GM18511 (cell line): ENCODE measurements around the gene TSHZ2.

ENCODE experiments used
- ATAC-seq: cut with Tn5 transposase; IDR thresholded peaks from one replicate; pipeline ENCODE4 v1.9.1; 2021; ENCODE audit warnings: mild to moderate bottlenecking, moderate library complexity; ENCODE audit not compliant: unreplicated experiment

The TSHZ2 gene

GRCh38 chr20:52972190-52972937 lies at the start of gene TSHZ2:
TSHZ2 (plus strand) TSS chr20:52972358; CDS start chr20:52973294, 936 bp downstream.
- ATAC-seq, result no peak

- ATAC-seq, result no peak
Measured at GRCh38 chr20:52922436-52922835, 49.7 kb upstream of the TSHZ2 start.

- no peak for ATAC-seq
Measured at GRCh38 chr20:52923123-52923937, 48.8 kb upstream of the TSHZ2 start.

GRCh38 chr20:52924411-52925271 lies 47.5 kb upstream of the TSHZ2 start:
- no peak for ATAC-seq

- ATAC-seq, result no peak
Measured at GRCh38 chr20:52926505-52926904, 45.7 kb upstream of the TSHZ2 start.

- ATAC-seq, result no peak
Measured at GRCh38 chr20:52933867-52934266, 38.3 kb upstream of the TSHZ2 start.

- no peak for ATAC-seq
Measured at GRCh38 chr20:52936351-52937340, 35.5 kb upstream of the TSHZ2 start.

GRCh38 chr20:52937591-52938100 lies 34.5 kb upstream of the TSHZ2 start:
- ATAC-seq, result no peak

- no peak for ATAC-seq
Measured at GRCh38 chr20:52939141-52939540, 33.0 kb upstream of the TSHZ2 start.

- ATAC-seq, result no peak
Measured at GRCh38 chr20:52941808-52942207, 30.4 kb upstream of the TSHZ2 start.

GRCh38 chr20:52943185-52943841 lies 28.8 kb upstream of the TSHZ2 start:
- no peak for ATAC-seq

GRCh38 chr20:52945268-52945667 lies 26.9 kb upstream of the TSHZ2 start:
- no peak for ATAC-seq

GRCh38 chr20:52945862-52946522 lies 26.2 kb upstream of the TSHZ2 start:
- no peak for ATAC-seq

- no peak for ATAC-seq
Measured at GRCh38 chr20:52948491-52948890, 23.7 kb upstream of the TSHZ2 start.

- ATAC-seq, result no peak
Measured at GRCh38 chr20:52953020-52953419, 19.1 kb upstream of the TSHZ2 start.

GRCh38 chr20:52954849-52955248 lies 17.3 kb upstream of the TSHZ2 start:
- no peak for ATAC-seq

- no peak for ATAC-seq
Measured at GRCh38 chr20:52958211-52958610, 13.9 kb upstream of the TSHZ2 start.

GRCh38 chr20:52959125-52959524 lies 13.0 kb upstream of the TSHZ2 start:
- no peak for ATAC-seq

GRCh38 chr20:52962183-52962582 lies 10.0 kb upstream of the TSHZ2 start:
- no peak for ATAC-seq
